A549 (cell line): Measurements from ENCODE around the gene MSMB. TPM values are rescaled to one million over a fixed set of nuclear protein-coding genes. Genes with fewer than 3 reads are reported as not detected.

Experiments
- ATAC-seq, 2 experiments: fragments of 200-7000 bp in 1 of 2; fragments of >200 bp in 1 of 2; cut with Nextera tagmentation in 1 of 2; cut with Tn5 transposase in 1 of 2; 3 replicates each; pipeline versions ENCODE4 v1.8.0 to v1.9.1; 2018 to 2020; ENCODE audit warnings: mild to moderate bottlenecking in 1 of 2, moderate library complexity in 1 of 2
- CTCF ChIA-PET: fragments of 300-600 bp; sonication (Branson Sonifier 250); formaldehyde crosslinking; extraction: SDS; loops from one replicate; lab custom pipeline; 2021; ENCODE audit warnings: antibody characterized with exemption, inconsistent platforms; lab: Yijun Ruan, JAX
- POLR2A ChIA-PET: fragments of 350-600 bp; formaldehyde crosslinking; extraction: SDS; loops from one replicate; lab custom pipeline; 2021; ENCODE audit warnings: antibody characterized with exemption, inconsistent platforms; lab: Yijun Ruan, JAX
- DNase-seq, 2 experiments: peaks; one replicate each; pipeline versions ENCODE4 v3.0.0 to v3.0.0-alpha.2; 2011 to 2016; ENCODE audit warnings: low read depth in 1 of 2, low spot score in 1 of 2
- FAIRE-seq: peaks from 2 replicates; lab custom pipeline; 2011; peaks lifted over from hg19 to GRCh38; lab: Jason Lieb, UNC
- H3K27ac ChIP-seq, 2 experiments: fragments of >200 bp; sonication (Bioruptor Twin); formaldehyde crosslinking; 3 replicates each; pipeline ENCODE4 v1.5.1; 2016 to 2017
- H3K4me1 ChIP-seq: fragments of >200 bp; sonication (Bioruptor Twin); formaldehyde crosslinking; 3 replicates; pipeline ENCODE4 v1.6.1; 2016
- H3K4me2 ChIP-seq: fragments of >200 bp; sonication (Bioruptor Twin); formaldehyde crosslinking; 3 replicates; pipeline ENCODE4 v1.6.1; 2016
- H3K4me3 ChIP-seq: fragments of >200 bp; sonication (Bioruptor Twin); formaldehyde crosslinking; 3 replicates; pipeline ENCODE4 v1.5.1; 2016
- H3K9me3 ChIP-seq: fragments of >200 bp; sonication (Bioruptor Twin); formaldehyde crosslinking; 3 replicates; pipeline ENCODE4 v1.6.1; 2016
- BCL3 ChIP-seq: fragments of >200 bp; sonication (Bioruptor Twin); formaldehyde crosslinking; IDR thresholded peaks from 3 replicates; pipeline ENCODE4 v1.6.1; 2016
- BHLHE40 ChIP-seq: IDR thresholded peaks from 2 replicates; pipeline ENCODE4 v1.6.1; 2012; ENCODE audit warnings: low read depth, low read length, inconsistent platforms
- CEBPB ChIP-seq, 2 experiments: fragments of >200 bp in 1 of 2; sonication (Bioruptor Twin) in 1 of 2; formaldehyde crosslinking in 1 of 2; IDR thresholded peaks; 2 replicates each; pipeline ENCODE4 v1.6.1; 2012 to 2016
- CHD2 ChIP-seq: fragments of 150-350 bp; IDR thresholded peaks from 2 replicates; pipeline ENCODE4 v1.6.1; 2014; ENCODE audit warnings: low read length; ENCODE audit not compliant: partially characterized antibody
- E2F6 ChIP-seq: IDR thresholded peaks from 2 replicates; pipeline ENCODE4 v1.6.1; 2012; ENCODE audit warnings: low read depth, borderline replicate concordance
- EP300 ChIP-seq, 2 experiments: fragments of >200 bp; sonication (Bioruptor Twin); formaldehyde crosslinking; IDR thresholded peaks; 2 replicates in 1 of 2; 3 replicates in 1 of 2; pipeline ENCODE4 v1.6.1; 2016 to 2017
- ESRRA ChIP-seq: fragments of 150-350 bp; IDR thresholded peaks from 2 replicates; pipeline ENCODE4 v1.6.1; 2014; ENCODE audit warnings: mild to moderate bottlenecking, low read length, borderline replicate concordance
- FOSB ChIP-seq: fragments of 250-450 bp; sonication (Bioruptor Pico); IDR thresholded peaks from 2 replicates; pipeline ENCODE4 v1.5.0; 2020; ENCODE audit warnings: mild to moderate bottlenecking, moderate library complexity
- FOSL2 ChIP-seq, 2 experiments: fragments of 450-650 bp in 1 of 2; fragments of >200 bp in 1 of 2; sonication (Bioruptor Twin) in 1 of 2; formaldehyde crosslinking; IDR thresholded peaks; 2 replicates each; pipeline versions ENCODE4 v1.5.0 to v1.6.1; 2016 to 2020; ENCODE audit warnings: mild to moderate bottlenecking in 1 of 2, moderate library complexity in 1 of 2
- GATA3 ChIP-seq: IDR thresholded peaks from 2 replicates; pipeline ENCODE4 v1.6.1; 2012; ENCODE audit warnings: borderline replicate concordance
- HDAC2 ChIP-seq: fragments of 200-600 bp; sonication (generic); IDR thresholded peaks from 2 replicates; pipeline ENCODE4 v1.6.1; 2016
- HOXB13 ChIP-seq: fragments of 250-450 bp; sonication (Bioruptor Pico); IDR thresholded peaks from 2 replicates; pipeline ENCODE4 v1.5.0; 2020; ENCODE audit warnings: low read depth, mild to moderate bottlenecking, moderate library complexity
- HOXB5 ChIP-seq: fragments of 250-450 bp; sonication (Bioruptor Pico); IDR thresholded peaks from 2 replicates; pipeline ENCODE4 v1.5.0; 2020; ENCODE audit warnings: mild to moderate bottlenecking, moderate library complexity
- JUN ChIP-seq, 2 experiments: fragments of >200 bp; sonication (Bioruptor Twin); formaldehyde crosslinking; IDR thresholded peaks; 2 replicates in 1 of 2; 3 replicates in 1 of 2; pipeline ENCODE4 v1.6.1; 2016 to 2017
- KDM1A ChIP-seq: fragments of 200-600 bp; sonication (generic); IDR thresholded peaks from 2 replicates; pipeline ENCODE4 v1.6.1; 2016; ENCODE audit warnings: low read depth, mild to moderate bottlenecking
- NFE2L2 ChIP-seq: fragments of 150-350 bp; conservative IDR thresholded peaks from 2 replicates; pipeline ENCODE4 v1.6.1; 2014; ENCODE audit warnings: low read length
- PHF8 ChIP-seq: fragments of 200-600 bp; sonication (generic); IDR thresholded peaks from 2 replicates; pipeline ENCODE4 v1.6.1; 2016; ENCODE audit warnings: low read depth, mild to moderate bottlenecking, antibody characterized with exemption, moderate library complexity, borderline replicate concordance
- RARB ChIP-seq: fragments of 250-450 bp; sonication (Bioruptor Pico); IDR thresholded peaks from 2 replicates; pipeline ENCODE4 v1.8.0; 2021; ENCODE audit warnings: mild to moderate bottlenecking, moderate library complexity
- SMC3 ChIP-seq: fragments of >200 bp; sonication (Bioruptor Twin); formaldehyde crosslinking; IDR thresholded peaks from 3 replicates; pipeline ENCODE4 v1.6.1; 2018; ENCODE audit warnings: inconsistent platforms
- SREBF2 ChIP-seq: fragments of 450-650 bp; IDR thresholded peaks from 2 replicates; pipeline ENCODE4 v1.6.1; 2014; ENCODE audit warnings: mild to moderate bottlenecking, moderate library complexity
- TFCP2L1 ChIP-seq: fragments of 250-450 bp; sonication (Bioruptor Pico); IDR thresholded peaks from 2 replicates; pipeline ENCODE4 v1.5.0; 2021; ENCODE audit warnings: mild to moderate bottlenecking
- TP53 ChIP-seq: fragments of 250-450 bp; sonication (Bioruptor Pico); IDR thresholded peaks from 2 replicates; pipeline ENCODE4 v1.5.0; 2021; ENCODE audit warnings: mild to moderate bottlenecking, moderate library complexity
- ZSCAN20 ChIP-seq: fragments of 250-450 bp; sonication (Bioruptor Pico); IDR thresholded peaks from 2 replicates; pipeline ENCODE4 v1.8.0; 2022; ENCODE audit warnings: mild to moderate bottlenecking, moderate library complexity
- WGBS: methylation state at CpG from one replicate; pipeline ENCODE4 v1.1.6; 2017; ENCODE audit errors: missing lambda C conversion rate; 5-methylcytosine and 5-hydroxymethylcytosine counted together
- polyA plus RNA-seq, 4 experiments: library from polyadenylated mRNA; depleted of rRNA in 3 of 4; stranded (reverse); fragments of >200 nt; fragmentation: RNase III in 1 of 4; extraction: RNeasy Plus Mini Kit Qiagen cat#74134 plus additional on column Dnase treatment in 1 of 4; gene quantifications; 2 replicates in 3 of 4; 3 replicates in 1 of 4; pipeline ENCODE4 v1.2.3, GENCODE V29; 2011 to 2017
- TF ChIP-seq, protein P1 (sequence below): fragments of >200 bp; sonication (Bioruptor Twin); formaldehyde crosslinking; IDR thresholded peaks from 3 replicates; pipeline ENCODE4 v1.5.1; 2016
- TF ChIP-seq, protein P2 (sequence below): IDR thresholded peaks from 2 replicates; pipeline ENCODE4 v1.6.1; 2012

The MSMB gene
- polyA plus RNA-seq, 2 of the 4 experiments (the other 2 are of a cell fraction), result 0.26 TPM; not detected in 1

- ATAC-seq (no peak), DNase-seq (no peak), FAIRE-seq (no peak)
- no peak overlapping the region for H3K4me2 ChIP-seq
- ChIA-PET CTCF (interaction anchor here (1.0 kb wide), 1 partner anchor 11 kb away, joined by 4 read pairs; no protein-coding TSS in a partner anchor), POLR2A (no interaction called here)
- no peak overlapping the region for H3K27ac ChIP-seq
- H3K9me3 ChIP-seq, result peaks cover 8% of the 10 kb centered on the region
- WGBS, result 18% methylated on average over 6 of the region's 6 CpGs
- no peaks in the 10 kb centered on the region for H3K4me1 ChIP-seq
- no peak overlapping the region for H3K4me3 ChIP-seq
- TF ChIP-seq HDAC2 (no peak), TP53 (CRISPR knock-in tag) (no peak), ZSCAN20 (CRISPR knock-in tag) (no peak), NFE2L2 (no peak), BCL3 (no peak), PHF8 (no peak), SREBF2 (no peak), FOSL2 (IDR thresholded peaks at IDR 0.05) (no peak), FOSL2 (CRISPR knock-in tag; IDR thresholded peaks at IDR 0.05) (no peak), ESRRA (no peak), SMC3 (no peak), FOSB (CRISPR knock-in tag) (no peak), CHD2 (no peak)
- TF ChIP-seq, protein P1, sequence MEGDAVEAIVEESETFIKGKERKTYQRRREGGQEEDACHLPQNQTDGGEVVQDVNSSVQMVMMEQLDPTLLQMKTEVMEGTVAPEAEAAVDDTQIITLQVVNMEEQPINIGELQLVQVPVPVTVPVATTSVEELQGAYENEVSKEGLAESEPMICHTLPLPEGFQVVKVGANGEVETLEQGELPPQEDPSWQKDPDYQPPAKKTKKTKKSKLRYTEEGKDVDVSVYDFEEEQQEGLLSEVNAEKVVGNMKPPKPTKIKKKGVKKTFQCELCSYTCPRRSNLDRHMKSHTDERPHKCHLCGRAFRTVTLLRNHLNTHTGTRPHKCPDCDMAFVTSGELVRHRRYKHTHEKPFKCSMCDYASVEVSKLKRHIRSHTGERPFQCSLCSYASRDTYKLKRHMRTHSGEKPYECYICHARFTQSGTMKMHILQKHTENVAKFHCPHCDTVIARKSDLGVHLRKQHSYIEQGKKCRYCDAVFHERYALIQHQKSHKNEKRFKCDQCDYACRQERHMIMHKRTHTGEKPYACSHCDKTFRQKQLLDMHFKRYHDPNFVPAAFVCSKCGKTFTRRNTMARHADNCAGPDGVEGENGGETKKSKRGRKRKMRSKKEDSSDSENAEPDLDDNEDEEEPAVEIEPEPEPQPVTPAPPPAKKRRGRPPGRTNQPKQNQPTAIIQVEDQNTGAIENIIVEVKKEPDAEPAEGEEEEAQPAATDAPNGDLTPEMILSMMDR, result no peak
These were observed 24.7 kb upstream of the MSMB start for GRCh38 chr10:46070749-46071148.

DNA sequence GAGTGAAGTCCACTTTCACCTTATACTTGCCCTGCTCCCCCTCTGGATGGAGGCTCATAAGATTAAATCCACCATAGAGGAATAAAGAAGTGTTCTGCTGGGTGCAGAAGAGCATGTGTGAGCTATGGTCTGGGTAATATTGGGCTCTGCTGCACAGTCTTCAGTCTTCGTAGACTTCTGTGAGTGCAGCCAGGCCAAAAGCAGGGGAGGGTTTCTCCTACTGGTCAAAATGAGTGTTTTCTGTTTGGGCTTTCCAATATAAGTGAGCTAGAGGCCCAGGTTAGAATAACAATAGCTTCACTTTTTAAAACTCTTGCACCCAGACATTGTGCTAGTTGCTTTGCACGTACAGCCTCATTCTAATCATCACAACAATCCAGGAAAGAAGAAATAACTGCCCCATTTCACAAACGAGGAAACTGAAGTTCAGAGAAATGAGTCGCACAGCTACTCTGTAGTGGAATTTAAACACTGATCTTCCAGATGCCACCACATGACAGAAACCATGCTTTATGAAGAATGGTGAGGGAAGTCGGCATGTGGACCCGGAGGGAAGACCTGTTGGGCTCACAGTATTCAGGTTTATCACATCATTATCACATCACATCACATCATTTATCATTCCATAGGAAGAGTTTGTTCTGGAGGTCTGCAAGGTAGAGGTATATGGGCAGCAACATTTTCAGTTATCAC is 23.8 kb upstream of the MSMB start:
- no peak overlapping the region for H3K4me3 ChIP-seq
- WGBS, result 52% methylated on average over 6 of the region's 6 CpGs
- ChIA-PET POLR2A (no interaction called here), CTCF (no interaction called here)
- DNase-seq (no peak), FAIRE-seq (no peak), ATAC-seq (0 out of 6 replicates have a peak, but pooled peaks of 1 of the 2 experiments have one; percentile 24)
- no peak overlapping the region for H3K27ac ChIP-seq
- no peaks in the 10 kb centered on the region for H3K4me1 ChIP-seq
- peaks cover 8% of the 10 kb centered on the region for H3K9me3 ChIP-seq
- TF ChIP-seq RARB (CRISPR knock-in tag) (no peak), SMC3 (no peak), JUN (IDR thresholded peaks at IDR 0.05) (no peak), CEBPB (IDR thresholded peaks at IDR 0.05) (no peak), EP300 (IDR thresholded peaks at IDR 0.05) (no peak), HOXB5 (CRISPR knock-in tag) (no peak), BHLHE40 (no peak)
- TF ChIP-seq, all 56 proteins: peak for 0
- H3K4me2 ChIP-seq, result no peak overlapping the region

DNA sequence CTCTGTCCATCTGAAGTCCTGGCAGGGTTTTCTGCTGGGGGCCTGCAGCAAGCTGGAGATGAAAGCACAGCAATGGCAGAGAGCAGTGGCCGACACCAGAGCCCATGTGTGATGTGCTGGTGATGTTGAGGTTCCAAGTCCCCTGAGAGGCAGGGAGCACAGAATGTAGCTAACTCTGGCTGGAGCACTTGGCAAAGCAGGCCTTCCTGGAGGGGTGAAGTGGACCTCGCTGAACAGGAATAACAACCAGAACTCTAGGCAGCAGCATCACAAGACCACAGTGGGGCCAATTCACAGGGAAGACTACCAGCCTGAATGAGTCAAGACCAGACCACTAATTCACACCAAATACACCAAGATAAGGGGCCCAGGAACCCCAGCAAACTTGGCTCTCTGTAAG is 22.8 kb upstream of the MSMB start:
- FAIRE-seq (no peak), ATAC-seq (no peak), DNase-seq (no peak)
- ChIA-PET POLR2A (no interaction called here), CTCF (no interaction called here)
- H3K4me2 ChIP-seq, result no peak overlapping the region
- H3K9me3 ChIP-seq, result peaks cover 8% of the 10 kb centered on the region
- no peaks in the 10 kb centered on the region for H3K4me1 ChIP-seq
- no peak overlapping the region for H3K4me3 ChIP-seq
- WGBS, result 42% methylated on average over 2 of the region's 2 CpGs
- TF ChIP-seq FOSB (CRISPR knock-in tag), result no peak
- TF ChIP-seq, protein P2, sequence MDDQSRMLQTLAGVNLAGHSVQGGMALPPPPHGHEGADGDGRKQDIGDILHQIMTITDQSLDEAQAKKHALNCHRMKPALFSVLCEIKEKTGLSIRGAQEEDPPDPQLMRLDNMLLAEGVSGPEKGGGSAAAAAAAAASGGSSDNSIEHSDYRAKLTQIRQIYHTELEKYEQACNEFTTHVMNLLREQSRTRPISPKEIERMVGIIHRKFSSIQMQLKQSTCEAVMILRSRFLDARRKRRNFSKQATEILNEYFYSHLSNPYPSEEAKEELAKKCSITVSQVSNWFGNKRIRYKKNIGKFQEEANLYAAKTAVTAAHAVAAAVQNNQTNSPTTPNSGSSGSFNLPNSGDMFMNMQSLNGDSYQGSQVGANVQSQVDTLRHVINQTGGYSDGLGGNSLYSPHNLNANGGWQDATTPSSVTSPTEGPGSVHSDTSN, result no peak
- no peak for TF ChIP-seq TP53 (CRISPR knock-in tag)
- TF ChIP-seq RARB (CRISPR knock-in tag), result no peak
- no peak for TF ChIP-seq TFCP2L1 (CRISPR knock-in tag)
- no peak for TF ChIP-seq KDM1A
- no peak for TF ChIP-seq HOXB5 (CRISPR knock-in tag)
- TF ChIP-seq E2F6, result no peak
- TF ChIP-seq CHD2, result no peak
- TF ChIP-seq ESRRA, result no peak
- no peak for TF ChIP-seq JUN (IDR thresholded peaks at IDR 0.05)
- TF ChIP-seq, protein P1, result no peak
- no peak for TF ChIP-seq HOXB13 (CRISPR knock-in tag)
- TF ChIP-seq GATA3, result no peak
- no peak overlapping the region for H3K27ac ChIP-seq
